ENCODE measurements around the gene HOXD10. TPM values are rescaled to one million over a fixed set of nuclear protein-coding genes. Genes with fewer than 3 reads are reported as not detected.

The HOXD10 gene
- total and polyA plus RNA-seq, 9 of the 15 experiments (the other 6 are each of a cell fraction or from before 2014, with no cell fraction given): not detected

DNA sequence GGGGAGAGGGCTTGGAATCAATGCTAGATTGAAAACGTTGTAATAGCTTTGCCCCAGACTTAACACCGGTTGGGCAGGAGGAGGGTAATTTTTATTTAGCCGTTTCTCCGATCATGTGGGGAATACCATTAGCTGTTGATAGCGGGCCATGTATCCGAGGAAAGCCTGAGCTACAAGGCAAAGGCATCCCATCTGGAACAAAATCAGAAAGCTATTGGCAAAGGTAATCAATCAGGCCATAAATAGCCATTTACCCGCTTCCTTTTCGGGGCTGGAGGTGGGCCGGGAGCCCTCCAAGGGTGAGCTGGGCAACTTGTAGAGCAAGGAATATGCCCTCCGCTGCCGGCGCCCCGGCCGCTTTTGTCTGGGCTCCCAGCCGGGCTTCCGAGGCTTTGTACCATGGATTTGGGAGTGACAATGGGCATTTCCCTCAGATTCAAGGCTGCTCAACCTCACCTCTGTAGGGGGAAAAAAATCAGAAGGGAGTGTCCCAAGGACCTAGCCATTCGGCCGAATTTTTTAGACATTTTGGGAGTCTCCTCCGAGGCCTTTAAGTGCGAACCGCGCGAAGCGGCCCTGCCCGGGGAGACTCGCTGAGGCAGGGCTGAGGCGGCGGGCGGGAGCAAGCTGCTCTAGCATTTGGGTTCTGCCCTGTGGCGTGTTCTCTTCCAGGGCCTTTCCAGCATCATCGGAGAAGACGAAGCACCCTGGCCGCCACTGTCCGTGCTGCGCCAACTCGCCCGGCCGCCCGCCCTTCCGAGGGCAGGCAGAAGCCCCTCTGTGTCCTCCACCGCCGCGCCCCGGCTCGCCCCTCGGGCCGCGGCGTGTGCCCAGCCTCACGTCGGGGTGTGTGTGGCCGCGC lies 4.8 kb downstream of the HOXD10 start (continued):
- TF ChIP-seq, protein P1, sequence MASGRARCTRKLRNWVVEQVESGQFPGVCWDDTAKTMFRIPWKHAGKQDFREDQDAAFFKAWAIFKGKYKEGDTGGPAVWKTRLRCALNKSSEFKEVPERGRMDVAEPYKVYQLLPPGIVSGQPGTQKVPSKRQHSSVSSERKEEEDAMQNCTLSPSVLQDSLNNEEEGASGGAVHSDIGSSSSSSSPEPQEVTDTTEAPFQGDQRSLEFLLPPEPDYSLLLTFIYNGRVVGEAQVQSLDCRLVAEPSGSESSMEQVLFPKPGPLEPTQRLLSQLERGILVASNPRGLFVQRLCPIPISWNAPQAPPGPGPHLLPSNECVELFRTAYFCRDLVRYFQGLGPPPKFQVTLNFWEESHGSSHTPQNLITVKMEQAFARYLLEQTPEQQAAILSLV (tag; IDR thresholded peaks at IDR 0.05): no peak
- TF ChIP-seq, protein P2, sequence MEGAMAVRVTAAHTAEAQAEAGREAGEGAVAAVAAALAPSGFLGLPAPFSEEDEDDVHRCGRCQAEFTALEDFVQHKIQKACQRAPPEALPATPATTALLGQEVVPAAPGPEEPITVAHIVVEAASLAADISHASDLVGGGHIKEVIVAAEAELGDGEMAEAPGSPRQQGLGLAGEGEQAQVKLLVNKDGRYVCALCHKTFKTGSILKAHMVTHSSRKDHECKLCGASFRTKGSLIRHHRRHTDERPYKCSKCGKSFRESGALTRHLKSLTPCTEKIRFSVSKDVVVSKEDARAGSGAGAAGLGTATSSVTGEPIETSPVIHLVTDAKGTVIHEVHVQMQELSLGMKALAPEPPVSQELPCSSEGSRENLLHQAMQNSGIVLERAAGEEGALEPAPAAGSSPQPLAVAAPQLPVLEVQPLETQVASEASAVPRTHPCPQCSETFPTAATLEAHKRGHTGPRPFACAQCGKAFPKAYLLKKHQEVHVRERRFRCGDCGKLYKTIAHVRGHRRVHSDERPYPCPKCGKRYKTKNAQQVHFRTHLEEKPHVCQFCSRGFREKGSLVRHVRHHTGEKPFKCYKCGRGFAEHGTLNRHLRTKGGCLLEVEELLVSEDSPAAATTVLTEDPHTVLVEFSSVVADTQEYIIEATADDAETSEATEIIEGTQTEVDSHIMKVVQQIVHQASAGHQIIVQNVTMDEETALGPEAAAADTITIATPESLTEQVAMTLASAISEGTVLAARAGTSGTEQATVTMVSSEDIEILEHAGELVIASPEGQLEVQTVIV (CRISPR knock-in tag; IDR thresholded peaks at IDR 0.05; ENCODE audit: borderline replicate concordance): no peak
- no peak for TF ChIP-seq TEAD1 (CRISPR knock-in tag; IDR thresholded peaks at IDR 0.05)
- no peak for TF ChIP-seq NR1H2 (CRISPR knock-in tag; IDR thresholded peaks at IDR 0.05)
- TF ChIP-seq, protein P3, sequence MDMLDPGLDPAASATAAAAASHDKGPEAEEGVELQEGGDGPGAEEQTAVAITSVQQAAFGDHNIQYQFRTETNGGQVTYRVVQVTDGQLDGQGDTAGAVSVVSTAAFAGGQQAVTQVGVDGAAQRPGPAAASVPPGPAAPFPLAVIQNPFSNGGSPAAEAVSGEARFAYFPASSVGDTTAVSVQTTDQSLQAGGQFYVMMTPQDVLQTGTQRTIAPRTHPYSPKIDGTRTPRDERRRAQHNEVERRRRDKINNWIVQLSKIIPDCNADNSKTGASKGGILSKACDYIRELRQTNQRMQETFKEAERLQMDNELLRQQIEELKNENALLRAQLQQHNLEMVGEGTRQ (CRISPR knock-in tag; IDR thresholded peaks at IDR 0.05): no peak
- no peak for TF ChIP-seq PHB2 (IDR thresholded peaks at IDR 0.05; ENCODE audit: low read depth)
- TF ChIP-seq, protein P4, sequence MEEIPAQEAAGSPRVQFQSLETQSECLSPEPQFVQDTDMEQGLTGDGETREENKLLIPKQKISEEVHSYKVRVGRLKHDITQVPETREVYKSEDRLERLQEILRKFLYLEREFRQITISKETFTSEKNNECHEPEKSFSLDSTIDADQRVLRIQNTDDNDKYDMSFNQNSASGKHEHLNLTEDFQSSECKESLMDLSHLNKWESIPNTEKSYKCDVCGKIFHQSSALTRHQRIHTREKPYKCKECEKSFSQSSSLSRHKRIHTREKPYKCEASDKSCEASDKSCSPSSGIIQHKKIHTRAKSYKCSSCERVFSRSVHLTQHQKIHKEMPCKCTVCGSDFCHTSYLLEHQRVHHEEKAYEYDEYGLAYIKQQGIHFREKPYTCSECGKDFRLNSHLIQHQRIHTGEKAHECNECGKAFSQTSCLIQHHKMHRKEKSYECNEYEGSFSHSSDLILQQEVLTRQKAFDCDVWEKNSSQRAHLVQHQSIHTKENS (CRISPR knock-in tag; IDR thresholded peaks at IDR 0.05): no peak
- no peak for TF ChIP-seq TBP (optimal IDR thresholded peaks at IDR 0.05; ENCODE audit: low read depth, low read length)
- TF ChIP-seq, protein P5, sequence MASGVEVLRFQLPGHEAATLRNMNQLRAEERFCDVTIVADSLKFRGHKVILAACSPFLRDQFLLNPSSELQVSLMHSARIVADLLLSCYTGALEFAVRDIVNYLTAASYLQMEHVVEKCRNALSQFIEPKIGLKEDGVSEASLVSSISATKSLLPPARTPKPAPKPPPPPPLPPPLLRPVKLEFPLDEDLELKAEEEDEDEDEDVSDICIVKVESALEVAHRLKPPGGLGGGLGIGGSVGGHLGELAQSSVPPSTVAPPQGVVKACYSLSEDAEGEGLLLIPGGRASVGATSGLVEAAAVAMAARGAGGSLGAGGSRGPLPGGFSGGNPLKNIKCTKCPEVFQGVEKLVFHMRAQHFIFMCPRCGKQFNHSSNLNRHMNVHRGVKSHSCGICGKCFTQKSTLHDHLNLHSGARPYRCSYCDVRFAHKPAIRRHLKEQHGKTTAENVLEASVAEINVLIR (CRISPR knock-in tag; IDR thresholded peaks at IDR 0.05): no peak
